T-helper 1 cell treated with Interleukin-12 subunit alpha and Interleukin-12 subunit beta and Interleukin-4 antibody, amounts not matched to agents 30 μg/mL and 1 μg/mL, for 36 hours (primary cell): ENCODE results near the gene DENND6A.
A peak's percentile ranks its signal among the peaks of the same experiment; 100 is the strongest.
"Not testable (repeated sequence)": the region's sequence is repeated elsewhere in the genome, so short reads cannot be mapped to it uniquely, and the experiment has no call there.

ENCODE experiments used
- H3K27ac Mint-ChIP-seq: one replicate; pipeline ENCODE4 v1.8.0; 2021; ENCODE audit warnings: mild to moderate bottlenecking, mixed read lengths
- H3K27me3 Mint-ChIP-seq: one replicate; pipeline ENCODE4 v1.8.0; 2021; ENCODE audit warnings: low read depth, mixed read lengths
- H3K36me3 Mint-ChIP-seq: one replicate; pipeline ENCODE4 v1.8.0; 2021; ENCODE audit warnings: low read depth, mixed read lengths
- H3K4me1 Mint-ChIP-seq: one replicate; pipeline ENCODE4 v1.8.0; 2021; ENCODE audit warnings: low read depth, mixed read lengths
- H3K4me3 Mint-ChIP-seq: one replicate; pipeline ENCODE4 v1.8.0; 2021; ENCODE audit warnings: mild to moderate bottlenecking, moderate library complexity, mixed read lengths
- H3K9me3 Mint-ChIP-seq: one replicate; pipeline ENCODE4 v1.8.0; 2021; ENCODE audit warnings: mixed read lengths

Gene DENND6A

GRCh38 chr3:57637391-57637790 lies 55.5 kb downstream of the DENND6A start:
- peaks cover 2% of the 10 kb centered on the region for H3K4me1 Mint-ChIP-seq
- H3K4me3 Mint-ChIP-seq: no peak overlapping the region
- peaks cover 40% of the 10 kb centered on the region for H3K36me3 Mint-ChIP-seq
- H3K9me3 Mint-ChIP-seq: no peaks in the 10 kb centered on the region
- no peaks in the 10 kb centered on the region for H3K27me3 Mint-ChIP-seq
- H3K27ac Mint-ChIP-seq: no peak overlapping the region

- H3K27me3 Mint-ChIP-seq, H3K4me3 Mint-ChIP-seq, H3K9me3 Mint-ChIP-seq, H3K27ac Mint-ChIP-seq, H3K4me1 Mint-ChIP-seq: not testable (repeated sequence)
- H3K36me3 Mint-ChIP-seq: peaks cover 27% of the 10 kb centered on the region
Observed at GRCh38 chr3:57634259-57634658, 58.6 kb downstream of the DENND6A start.

- no peak overlapping the region for H3K27ac Mint-ChIP-seq
- H3K4me1 Mint-ChIP-seq: no peaks in the 10 kb centered on the region
- peaks cover 33% of the 10 kb centered on the region for H3K36me3 Mint-ChIP-seq
Observed at GRCh38 chr3:57627976-57628375, 64.9 kb downstream of the DENND6A start.

GRCh38 chr3:57624801-57625200 lies 68.1 kb downstream of the DENND6A start:
- Mint-ChIP-seq H3K4me1 (no peaks in the 10 kb centered on the region), H3K27me3 (no peaks in the 10 kb centered on the region), H3K27ac (no peak overlapping the region), H3K4me3 (no peak overlapping the region), H3K36me3 (peaks cover 38% of the 10 kb centered on the region), H3K9me3 (no peaks in the 10 kb centered on the region)

More at GRCh38 chr3:57627976-57628375, 64.9 kb downstream of the DENND6A start:
- H3K9me3 Mint-ChIP-seq: no peaks in the 10 kb centered on the region
- no peaks in the 10 kb centered on the region for H3K27me3 Mint-ChIP-seq
- H3K4me3 Mint-ChIP-seq: no peak overlapping the region

GRCh38 chr3:57622362-57622761 lies 70.5 kb downstream of the DENND6A start:
- Mint-ChIP-seq H3K9me3 (peaks cover 3% of the 10 kb centered on the region), H3K4me1 (no peaks in the 10 kb centered on the region), H3K4me3 (no peak overlapping the region), H3K36me3 (peaks cover 31% of the 10 kb centered on the region), H3K27me3 (no peaks in the 10 kb centered on the region), H3K27ac (no peak overlapping the region)

GRCh38 chr3:57617739-57618138 lies 75.1 kb downstream of the DENND6A start:
- peaks cover 3% of the 10 kb centered on the region for H3K9me3 Mint-ChIP-seq
- H3K27me3 Mint-ChIP-seq: no peaks in the 10 kb centered on the region
- H3K4me1 Mint-ChIP-seq: no peaks in the 10 kb centered on the region
- H3K36me3 Mint-ChIP-seq: peaks cover 13% of the 10 kb centered on the region
- no peak overlapping the region for H3K27ac Mint-ChIP-seq
- H3K4me3 Mint-ChIP-seq: no peak overlapping the region

GRCh38 chr3:57616233-57616632 lies 76.6 kb downstream of the DENND6A start:
- no peak overlapping the region for H3K27ac Mint-ChIP-seq
- H3K4me3 Mint-ChIP-seq: no peak overlapping the region
- peaks cover 11% of the 10 kb centered on the region for H3K36me3 Mint-ChIP-seq
- no peaks in the 10 kb centered on the region for H3K4me1 Mint-ChIP-seq
- H3K27me3 Mint-ChIP-seq: no peaks in the 10 kb centered on the region
- H3K9me3 Mint-ChIP-seq: peaks cover 7% of the 10 kb centered on the region

- H3K27me3 Mint-ChIP-seq, H3K4me1 Mint-ChIP-seq: not testable (repeated sequence)
Observed at GRCh38 chr3:57611870-57612269, 81.0 kb downstream of the DENND6A start.

GRCh38 chr3:57605683-57606082 lies 87.2 kb downstream of the DENND6A start:
- peaks cover 45% of the 10 kb centered on the region for H3K36me3 Mint-ChIP-seq

More at GRCh38 chr3:57611870-57612269, 81.0 kb downstream of the DENND6A start:
- peaks cover 29% of the 10 kb centered on the region for H3K9me3 Mint-ChIP-seq
- H3K27ac Mint-ChIP-seq, H3K4me3 Mint-ChIP-seq: not testable (repeated sequence)
- H3K36me3 Mint-ChIP-seq: peaks cover 30% of the 10 kb centered on the region

GRCh38 chr3:57604971-57605370 lies 87.9 kb downstream of the DENND6A start:
- peaks cover 37% of the 10 kb centered on the region for H3K9me3 Mint-ChIP-seq
- peaks cover 38% of the 10 kb centered on the region for H3K36me3 Mint-ChIP-seq
- no peaks in the 10 kb centered on the region for H3K27me3 Mint-ChIP-seq
- H3K27ac Mint-ChIP-seq: no peak overlapping the region
- H3K4me1 Mint-ChIP-seq: peaks cover 3% of the 10 kb centered on the region
- H3K4me3 Mint-ChIP-seq: no peak overlapping the region

More at GRCh38 chr3:57605683-57606082, 87.2 kb downstream of the DENND6A start:
- no peak overlapping the region for H3K4me3 Mint-ChIP-seq
- H3K27ac Mint-ChIP-seq: no peak overlapping the region
- H3K9me3 Mint-ChIP-seq: peaks cover 42% of the 10 kb centered on the region
- H3K4me1 Mint-ChIP-seq: no peaks in the 10 kb centered on the region
- no peaks in the 10 kb centered on the region for H3K27me3 Mint-ChIP-seq

- H3K4me3 Mint-ChIP-seq: no peak overlapping the region
- H3K27me3 Mint-ChIP-seq: no peaks in the 10 kb centered on the region
- peaks cover 26% of the 10 kb centered on the region for H3K4me1 Mint-ChIP-seq
- no peak overlapping the region for H3K27ac Mint-ChIP-seq
- H3K36me3 Mint-ChIP-seq: peaks cover 22% of the 10 kb centered on the region
- H3K9me3 Mint-ChIP-seq: peaks cover 6% of the 10 kb centered on the region
Observed at GRCh38 chr3:57600195-57600594, 92.7 kb downstream of the DENND6A start.

- Mint-ChIP-seq H3K4me1 (peaks cover 35% of the 10 kb centered on the region), H3K27ac (peak overlapping the region; percentile 100), H3K4me3 (peak overlapping the region; percentile 97), H3K9me3 (no peaks in the 10 kb centered on the region), H3K36me3 (peaks cover 20% of the 10 kb centered on the region), H3K27me3 (no peaks in the 10 kb centered on the region)
Observed at GRCh38 chr3:57598765-57599360, 94.0 kb downstream of the DENND6A start.

GRCh38 chr3:57597127-57597923 lies 95.6 kb downstream of the DENND6A start, which contains the start of gene ARF4:
Gene ARF4 (minus strand): TSS chr3:57597344. CDS start chr3:57597140, 204 bp downstream.
- H3K9me3 Mint-ChIP-seq: no peaks in the 10 kb centered on the region
- H3K4me3 Mint-ChIP-seq: peak within 1 kb of the TSS; percentile 97
- H3K4me1 Mint-ChIP-seq: peaks cover 42% of the 10 kb centered on the region
- no peaks in the 10 kb centered on the region for H3K27me3 Mint-ChIP-seq
- peaks cover 19% of the 10 kb centered on the region for H3K36me3 Mint-ChIP-seq
- H3K27ac Mint-ChIP-seq: peak within 1 kb of the TSS; percentile 100

- H3K9me3 Mint-ChIP-seq: no peaks in the 10 kb centered on the region
- peak overlapping the region; percentile 97 for H3K4me3 Mint-ChIP-seq
- no peaks in the 10 kb centered on the region for H3K27me3 Mint-ChIP-seq
- peaks cover 18% of the 10 kb centered on the region for H3K36me3 Mint-ChIP-seq
- H3K27ac Mint-ChIP-seq: peak overlapping the region; percentile 100
- peaks cover 43% of the 10 kb centered on the region for H3K4me1 Mint-ChIP-seq
Observed at GRCh38 chr3:57596495-57597126, 96.3 kb downstream of the DENND6A start.

GRCh38 chr3:57594576-57594975 lies 98.3 kb downstream of the DENND6A start:
- H3K36me3 Mint-ChIP-seq: peaks cover 24% of the 10 kb centered on the region
- no peak overlapping the region for H3K27ac Mint-ChIP-seq
- no peaks in the 10 kb centered on the region for H3K9me3 Mint-ChIP-seq
- H3K4me1 Mint-ChIP-seq: peaks cover 39% of the 10 kb centered on the region
- no peaks in the 10 kb centered on the region for H3K27me3 Mint-ChIP-seq
- peak overlapping the region; percentile 97 for H3K4me3 Mint-ChIP-seq
